ENCODE measurements around the gene VTCN1. TPM values are rescaled to one million over a fixed set of nuclear protein-coding genes. Genes with fewer than 3 reads are reported as not detected.
A peak's percentile ranks its signal among the peaks of the same experiment; 100 is the strongest.
"Not testable (repeated sequence)": the region's sequence is repeated elsewhere in the genome, so short reads cannot be mapped to it uniquely, and the experiment has no call there.

Gene VTCN1
- total RNA-seq, 1 donor from 2014 or later, result 0.29 TPM

- Histone ChIP-seq H3K27me3 (ENCODE audit: control insufficient read depth, insufficient read depth, low read length) (no peaks in the 10 kb centered on the region), H3K36me3 (ENCODE audit: control insufficient read depth, insufficient read depth, low read length) (no peaks in the 10 kb centered on the region), H3K4me3 (ENCODE audit: low read depth, low read length) (peak within 1 kb of the TSS; percentile 63)
- TF ChIP-seq CTCF (IDR thresholded peaks at IDR 0.05; ENCODE audit: insufficient read depth, low read length, poor library complexity, severe bottlenecking), result peak; percentile 88
- peak; percentile 83 for DNase-seq (ENCODE audit: low read depth)
Observed at GRCh38 chr1:117121589-117122329, 89.0 kb downstream of the VTCN1 start, which contains the start of gene TRIM45. TRIM45 (minus strand) TSS chr1:117121749; CDS start chr1:117121201, 548 bp downstream.

DNA sequence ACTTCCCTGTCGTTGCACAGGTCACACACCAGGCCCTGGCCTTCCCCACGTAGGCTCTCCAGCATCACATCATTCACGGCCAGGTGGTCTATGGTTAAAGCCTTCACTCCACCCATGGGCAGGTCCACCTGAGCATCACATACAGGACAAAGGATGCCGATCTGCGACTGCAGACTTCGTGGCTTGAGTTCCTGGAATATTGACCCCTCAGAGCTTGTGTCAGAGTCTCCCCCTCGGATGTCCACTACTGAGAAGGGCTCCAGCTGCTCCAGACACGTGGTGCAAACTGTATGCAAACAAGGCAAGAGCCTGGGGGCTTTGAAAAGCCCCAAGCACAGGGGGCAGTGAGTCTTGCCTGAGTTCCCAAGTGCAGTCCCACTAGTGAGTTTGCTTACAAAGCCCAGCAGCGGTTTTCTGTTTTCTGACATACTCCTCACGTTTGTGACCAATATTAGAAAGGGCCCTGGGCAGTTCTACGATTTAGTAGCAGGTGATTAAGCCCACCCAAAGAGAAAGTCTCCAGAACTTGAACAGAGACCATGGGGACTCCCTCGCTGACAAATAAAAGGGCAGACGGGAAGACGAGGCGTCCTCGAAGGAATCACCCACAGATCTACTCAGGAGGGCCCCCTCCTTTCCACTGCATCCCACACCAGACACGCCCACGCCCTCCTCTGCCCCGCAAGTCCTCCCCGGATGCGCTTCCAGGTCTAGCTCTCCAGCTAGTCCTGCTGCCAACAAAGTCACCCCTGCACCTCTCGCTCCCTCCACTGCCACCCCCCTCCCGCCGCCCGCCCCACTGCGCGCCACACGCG, 89.7 kb downstream of the VTCN1 start:
- Histone ChIP-seq H3K36me3 (ENCODE audit: control insufficient read depth, insufficient read depth, low read length) (no peaks in the 10 kb centered on the region), H3K27me3 (ENCODE audit: control insufficient read depth, insufficient read depth, low read length) (no peaks in the 10 kb centered on the region), H3K4me3 (ENCODE audit: low read depth, low read length) (peak overlapping the region; percentile 63)
- no peak for DNase-seq (ENCODE audit: low read depth)
- no peak for TF ChIP-seq CTCF (IDR thresholded peaks at IDR 0.05; ENCODE audit: insufficient read depth, low read length, poor library complexity, severe bottlenecking)

- H3K4me3 ChIP-seq (ENCODE audit: low read depth, low read length); H3K36me3 ChIP-seq (ENCODE audit: control insufficient read depth, insufficient read depth, low read length); H3K27me3 ChIP-seq (ENCODE audit: control insufficient read depth, insufficient read depth, low read length); DNase-seq (ENCODE audit: low read depth): not testable (repeated sequence)
Observed at GRCh38 chr1:117119144-117119543, 91.6 kb downstream of the VTCN1 start.

GRCh38 chr1:117118137-117118536, 92.6 kb downstream of the VTCN1 start:
- no peak for DNase-seq (ENCODE audit: low read depth)
- no peak for TF ChIP-seq CTCF (IDR thresholded peaks at IDR 0.05; ENCODE audit: insufficient read depth, low read length, poor library complexity, severe bottlenecking)
- Histone ChIP-seq H3K27me3 (ENCODE audit: control insufficient read depth, insufficient read depth, low read length) (no peaks in the 10 kb centered on the region), H3K36me3 (ENCODE audit: control insufficient read depth, insufficient read depth, low read length) (no peaks in the 10 kb centered on the region), H3K4me3 (ENCODE audit: low read depth, low read length) (no peak overlapping the region)

GRCh38 chr1:117117697-117118096, 93.0 kb downstream of the VTCN1 start:
- no peaks in the 10 kb centered on the region for H3K36me3 ChIP-seq (ENCODE audit: control insufficient read depth, insufficient read depth, low read length)
- no peak for TF ChIP-seq CTCF (IDR thresholded peaks at IDR 0.05; ENCODE audit: insufficient read depth, low read length, poor library complexity, severe bottlenecking)
- no peak for DNase-seq (ENCODE audit: low read depth)
- no peaks in the 10 kb centered on the region for H3K27me3 ChIP-seq (ENCODE audit: control insufficient read depth, insufficient read depth, low read length)
- no peak overlapping the region for H3K4me3 ChIP-seq (ENCODE audit: low read depth, low read length)

DNA sequence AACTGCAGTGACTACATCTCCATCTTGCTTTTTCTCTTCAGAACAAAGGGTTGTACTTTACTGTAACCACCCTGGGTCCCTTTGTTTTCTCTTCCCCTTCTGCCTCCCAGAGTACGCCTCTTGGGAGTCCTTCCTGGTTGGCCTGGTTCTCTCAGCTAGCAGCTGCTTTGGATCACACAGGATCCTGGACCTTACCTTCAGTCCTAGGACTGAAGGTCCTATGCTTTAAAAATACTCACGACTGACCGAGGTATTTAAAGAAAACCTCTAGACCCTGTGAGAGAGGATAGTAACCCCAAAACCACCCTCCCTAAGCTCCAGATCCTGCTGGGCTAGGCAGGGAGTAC, 94.0 kb downstream of the VTCN1 start:
- no peak for DNase-seq (ENCODE audit: low read depth)
- no peak overlapping the region for H3K4me3 ChIP-seq (ENCODE audit: low read depth, low read length)
- TF ChIP-seq CTCF (IDR thresholded peaks at IDR 0.05; ENCODE audit: insufficient read depth, low read length, poor library complexity, severe bottlenecking), result no peak
- H3K36me3 ChIP-seq (ENCODE audit: control insufficient read depth, insufficient read depth, low read length), result no peaks in the 10 kb centered on the region
- H3K27me3 ChIP-seq (ENCODE audit: control insufficient read depth, insufficient read depth, low read length), result no peaks in the 10 kb centered on the region
